NCI-H774 (cell line): ENCODE data around the gene PDE4B.

Experiments used
- DNase-seq: peaks from one replicate; lab custom pipeline; 2025; lab: John Stamatoyannopoulos, UW

The PDE4B gene

DNA sequence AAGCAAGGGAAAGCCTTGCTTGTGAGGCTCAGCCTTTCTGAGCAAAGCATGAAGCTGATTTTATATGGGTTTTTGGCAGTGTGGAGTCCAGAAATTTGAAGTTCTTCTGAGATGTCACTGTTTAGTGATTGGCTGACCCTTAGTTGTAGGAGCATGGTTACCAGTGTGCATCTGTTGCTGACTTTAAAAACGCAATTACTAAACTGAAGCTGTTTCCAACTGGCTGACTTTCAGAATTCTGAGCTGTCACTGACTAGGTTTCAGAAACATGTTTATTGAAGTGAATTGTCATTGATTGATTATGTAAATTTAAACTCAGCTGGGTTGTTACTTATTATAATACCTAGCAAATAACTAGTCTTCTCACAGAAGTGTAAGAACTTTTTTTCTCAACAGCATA lies 89.4 kb downstream of the PDE4B start:
- DNase-seq = no peak

DNA sequence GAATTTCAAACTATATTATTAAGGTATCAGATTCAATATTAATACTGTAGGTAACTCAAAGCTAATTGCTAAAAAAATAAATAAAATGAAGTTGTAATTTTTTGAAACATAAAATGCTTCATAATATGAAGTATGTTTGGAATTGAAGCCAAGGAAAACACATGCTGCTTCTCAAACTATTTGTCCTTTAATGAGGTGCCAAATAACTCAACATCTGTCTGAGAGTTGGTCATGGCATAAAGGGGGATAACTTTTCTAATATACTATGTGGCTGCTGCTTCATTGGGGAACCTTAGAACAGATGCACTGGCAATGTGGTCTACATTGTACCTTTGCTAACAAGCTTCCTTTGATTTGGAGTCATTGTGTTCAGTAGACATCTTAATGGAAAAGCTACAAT lies 96.7 kb downstream of the PDE4B start:
- DNase-seq = no peak

DNA sequence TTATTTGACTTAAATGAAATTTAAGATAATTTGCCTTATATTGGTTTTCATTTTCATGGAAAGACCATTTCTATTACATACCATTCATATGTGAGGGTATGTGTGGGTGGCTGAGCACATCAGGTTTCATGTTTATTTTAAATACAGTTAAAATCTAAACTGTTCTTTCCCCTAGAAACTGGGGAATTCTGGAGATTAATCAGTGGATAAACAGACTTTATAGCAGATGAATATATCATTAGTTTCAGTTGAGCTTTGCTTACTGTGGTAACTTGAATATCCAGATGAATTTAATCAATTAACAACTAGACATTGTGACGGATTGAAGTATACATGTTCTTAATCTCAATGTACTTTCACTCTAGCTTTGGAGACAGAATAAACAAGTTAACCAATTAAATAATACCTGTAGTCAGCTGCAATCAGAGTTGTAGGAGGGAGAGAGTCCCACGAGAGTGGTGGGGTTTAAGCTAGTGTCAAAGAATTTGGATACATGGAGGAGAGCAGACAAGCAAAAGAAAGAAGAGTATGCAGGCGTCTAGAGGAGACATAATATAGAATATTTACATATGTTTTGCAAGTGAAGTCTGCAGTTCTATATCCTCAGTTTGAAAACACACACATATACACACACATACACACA lies 97.6 kb downstream of the PDE4B start:
- no peak for DNase-seq

DNA sequence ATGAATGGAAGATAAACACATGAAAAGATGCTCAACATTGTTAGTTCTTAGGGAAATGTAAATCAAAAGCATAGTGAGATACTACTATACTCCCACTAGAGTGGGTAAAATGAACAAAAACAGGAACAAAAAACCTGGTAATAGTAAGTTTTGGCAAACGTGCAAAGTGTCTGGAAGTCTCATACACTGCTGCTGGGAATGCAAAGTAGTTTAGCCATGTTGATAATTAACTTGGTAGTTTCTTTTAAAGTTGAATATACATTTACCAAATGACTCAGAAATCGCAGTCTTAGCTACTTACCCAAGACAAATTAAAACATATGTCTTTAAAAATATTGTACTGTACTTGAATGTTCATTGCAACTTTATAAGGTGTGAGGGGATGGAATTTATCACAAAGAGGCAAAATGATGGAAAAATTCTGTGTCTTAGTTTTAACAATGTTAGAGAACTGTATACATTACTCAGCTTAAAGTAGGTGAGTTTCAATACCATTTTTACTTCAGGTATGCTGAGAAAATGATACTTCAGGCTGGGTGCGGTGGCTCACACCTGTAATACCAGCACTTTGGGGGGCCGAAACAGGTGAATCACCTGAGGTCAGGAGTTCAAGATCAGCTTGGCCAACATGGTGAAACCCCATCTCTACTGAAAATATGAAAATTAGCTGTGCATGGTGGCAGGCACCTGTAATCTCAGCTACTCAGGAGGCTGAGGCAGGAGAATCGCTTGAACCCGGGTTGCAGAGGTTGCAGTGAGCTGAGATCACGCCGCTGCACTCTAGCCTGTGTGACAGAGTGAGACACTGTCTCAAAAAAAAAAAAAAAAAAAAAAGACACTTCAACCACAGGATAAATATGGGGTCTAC lies 102.3 kb downstream of the PDE4B start:
- no peak for DNase-seq

DNA sequence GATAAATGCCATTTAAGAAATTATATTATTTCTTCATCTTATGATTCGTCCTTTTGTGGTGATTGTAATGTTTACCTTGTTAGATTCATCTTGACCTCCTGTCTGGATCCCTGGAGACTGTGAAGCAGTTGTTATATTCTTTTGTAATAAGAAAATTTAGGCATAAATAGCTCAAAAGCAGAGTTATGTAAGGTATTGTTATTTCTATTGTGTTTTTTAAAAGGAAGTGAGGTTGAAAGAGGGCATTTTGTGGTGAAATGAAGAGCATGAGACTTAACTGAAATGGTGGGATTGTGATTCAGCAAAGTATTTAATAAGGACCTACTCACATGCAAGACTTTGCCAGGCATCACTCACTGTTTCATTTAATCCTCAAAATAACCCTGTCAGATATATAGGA lies 104.0 kb downstream of the PDE4B start:
- no peak for DNase-seq

DNA sequence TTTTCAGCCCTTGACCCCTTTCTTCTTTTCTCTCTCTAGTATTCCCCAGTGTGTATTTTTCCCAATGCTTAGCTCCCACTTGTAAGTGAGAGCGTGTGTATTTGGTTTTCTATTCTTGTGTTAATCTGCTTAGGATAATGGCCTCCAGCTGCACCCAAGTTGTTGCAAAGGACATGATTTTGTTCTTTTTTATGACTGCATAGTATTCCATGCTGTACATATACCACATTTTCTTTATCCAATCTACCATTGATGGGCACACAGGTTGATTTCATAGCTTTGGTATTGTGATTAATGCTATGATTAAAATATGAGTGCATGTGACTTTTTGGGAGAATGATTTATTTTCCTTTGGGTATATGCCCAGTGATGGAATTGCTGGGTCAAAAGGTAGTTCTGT lies 104.8 kb downstream of the PDE4B start:
- no peak for DNase-seq

DNA sequence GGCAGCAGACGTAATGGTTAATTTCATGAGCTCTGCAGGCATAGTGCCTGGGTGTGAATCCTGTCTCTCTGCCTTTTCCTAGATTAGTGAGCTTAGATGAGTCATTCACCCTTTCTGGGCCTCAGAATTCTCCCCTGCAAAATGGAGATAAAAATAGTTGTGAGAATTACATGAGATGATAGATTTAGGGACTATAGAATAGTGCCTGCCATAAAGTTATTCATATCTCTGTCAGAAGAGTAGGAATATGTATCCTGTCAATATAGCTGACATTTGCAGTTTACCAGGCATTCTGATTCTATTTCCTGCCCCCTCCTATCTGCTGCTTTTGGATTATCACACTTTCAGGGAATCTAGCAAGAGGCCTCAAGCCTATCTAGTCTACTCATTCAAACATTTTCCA lies 112.0 kb downstream of the PDE4B start:
- DNase-seq = no peak

DNA sequence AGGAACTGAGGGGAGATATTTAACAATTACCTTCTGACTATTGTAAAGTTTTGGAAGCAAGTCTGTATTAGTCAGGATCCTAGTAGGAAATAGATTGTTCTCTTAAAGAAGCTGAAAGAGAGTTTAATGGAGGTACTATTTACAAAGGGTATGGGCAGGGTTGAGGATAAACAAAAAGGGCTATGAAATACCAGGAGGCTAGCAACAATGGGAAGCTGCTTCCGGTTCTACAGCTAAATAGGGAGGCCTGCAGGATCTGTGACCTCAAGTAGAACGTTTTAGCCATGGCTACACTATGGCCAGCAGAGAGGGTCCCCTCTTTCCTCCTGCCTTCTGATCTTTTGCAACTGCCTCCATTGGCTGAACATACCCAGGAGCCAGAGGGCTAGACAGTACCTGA lies 117.7 kb downstream of the PDE4B start:
- DNase-seq = no peak

DNA sequence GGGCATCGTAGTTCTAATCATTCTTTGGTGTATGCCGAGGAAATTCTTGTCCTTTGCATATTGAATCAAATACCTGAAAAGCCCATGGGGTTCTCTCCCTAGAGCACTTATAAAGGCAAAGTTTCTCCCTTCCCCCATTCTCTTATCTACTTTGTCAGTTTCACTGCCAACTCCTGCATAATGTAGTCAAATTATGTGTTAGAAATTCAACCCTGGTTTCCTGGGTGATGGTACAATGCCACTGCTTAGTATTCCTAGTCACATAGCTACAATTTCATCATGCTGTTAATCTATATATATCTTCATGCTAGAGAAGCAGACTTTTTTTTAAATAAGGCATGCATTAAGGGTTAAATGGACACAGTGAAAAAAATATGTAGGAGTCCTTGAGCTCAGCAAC lies 119.0 kb downstream of the PDE4B start:
- no peak for DNase-seq

DNA sequence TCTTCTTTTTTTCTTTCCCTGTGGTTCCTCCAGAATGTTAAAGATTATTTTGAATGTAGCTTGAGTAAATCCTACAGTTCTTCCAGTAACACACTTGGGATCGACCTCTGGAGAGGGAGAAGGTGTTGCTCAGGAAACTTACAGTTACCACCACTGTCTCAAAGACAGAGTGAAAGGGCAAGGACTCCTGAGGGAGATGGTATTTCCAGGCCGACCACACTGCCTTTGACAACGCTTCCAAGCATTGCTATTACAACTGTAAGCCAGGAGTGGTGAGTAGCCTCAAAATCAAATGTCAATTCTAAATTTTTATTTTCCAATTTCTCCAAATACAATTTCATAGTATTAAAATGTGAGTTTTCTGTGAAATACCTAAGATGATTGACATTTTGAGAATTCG lies 125.9 kb downstream of the PDE4B start:
- no peak for DNase-seq

DNA sequence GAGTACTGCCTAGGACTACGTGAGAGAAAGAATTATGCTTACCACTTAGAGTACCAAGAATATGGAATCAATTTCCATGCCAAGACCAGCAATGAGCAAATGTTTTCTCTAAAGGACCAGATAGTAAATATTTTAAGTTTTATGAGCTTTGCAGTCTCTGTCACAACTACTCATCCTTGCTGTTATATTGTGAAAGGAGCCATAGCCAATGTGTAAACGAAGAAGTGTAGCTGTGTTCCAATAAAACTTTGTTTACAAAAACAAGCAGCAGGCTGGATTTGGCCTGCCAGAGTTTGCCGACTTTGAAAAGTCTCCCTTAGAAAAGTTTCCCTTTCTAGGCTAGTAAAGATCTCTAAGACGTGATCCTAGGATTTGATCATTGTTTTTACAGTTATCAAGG lies 128.8 kb downstream of the PDE4B start:
- no peak for DNase-seq

DNA sequence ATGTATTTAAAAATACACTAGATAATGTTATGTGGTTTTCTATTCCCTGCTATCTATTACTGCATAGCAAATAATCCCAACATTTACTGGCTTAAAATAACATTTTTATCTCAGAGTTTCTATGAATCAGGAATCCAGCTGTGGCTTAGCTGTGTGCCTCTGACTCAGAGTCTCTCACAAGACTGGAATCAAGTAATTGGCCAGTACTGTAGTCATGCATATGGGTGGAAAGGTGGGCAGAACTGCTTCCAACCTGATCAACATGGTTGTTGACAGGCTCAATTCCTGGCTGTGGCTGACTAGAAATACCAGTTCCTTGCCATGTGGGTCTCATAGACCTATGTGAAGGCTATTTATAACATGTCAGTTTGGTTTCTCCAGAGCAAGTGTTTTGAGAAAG lies 131.8 kb downstream of the PDE4B start:
- DNase-seq = no peak

DNA sequence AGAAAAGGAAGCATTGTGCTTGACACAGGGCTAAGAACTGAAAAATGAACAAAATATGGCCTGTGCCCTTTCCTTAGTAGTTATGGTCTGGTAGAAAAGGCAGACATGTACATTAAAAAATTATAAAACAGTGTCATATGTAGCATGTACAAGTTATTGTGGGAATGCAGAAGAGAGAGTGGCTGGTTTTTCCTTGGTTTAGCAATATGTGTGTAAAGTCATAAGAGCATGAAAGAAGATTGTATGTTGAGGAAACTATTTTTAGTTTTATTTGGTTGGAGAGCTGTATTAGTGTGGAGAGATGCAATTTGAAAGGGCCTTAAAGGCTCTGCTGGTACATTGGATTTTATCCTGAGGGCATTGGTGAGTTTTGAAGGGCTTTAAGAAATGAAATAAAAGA lies 145.8 kb downstream of the PDE4B start:
- no peak for DNase-seq

DNA sequence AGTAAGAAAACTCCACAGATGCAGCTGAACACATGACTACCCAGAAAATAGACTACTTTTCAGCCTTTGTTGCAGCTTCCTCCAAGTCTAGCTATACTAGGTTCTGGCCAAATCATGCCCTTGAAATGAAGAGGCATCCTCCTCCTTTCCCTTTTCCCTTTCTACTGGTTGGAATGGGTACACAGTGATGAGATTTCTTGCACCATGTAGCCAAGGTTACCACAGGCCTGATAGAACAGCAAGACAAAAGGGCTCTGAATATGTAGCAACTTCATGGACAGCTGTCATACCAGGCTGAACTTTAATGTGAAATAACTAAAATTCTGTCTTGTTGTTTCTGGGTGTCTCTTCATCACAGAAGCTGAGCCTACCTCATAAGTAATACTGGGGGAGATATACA lies 146.5 kb downstream of the PDE4B start:
- no peak for DNase-seq

DNA sequence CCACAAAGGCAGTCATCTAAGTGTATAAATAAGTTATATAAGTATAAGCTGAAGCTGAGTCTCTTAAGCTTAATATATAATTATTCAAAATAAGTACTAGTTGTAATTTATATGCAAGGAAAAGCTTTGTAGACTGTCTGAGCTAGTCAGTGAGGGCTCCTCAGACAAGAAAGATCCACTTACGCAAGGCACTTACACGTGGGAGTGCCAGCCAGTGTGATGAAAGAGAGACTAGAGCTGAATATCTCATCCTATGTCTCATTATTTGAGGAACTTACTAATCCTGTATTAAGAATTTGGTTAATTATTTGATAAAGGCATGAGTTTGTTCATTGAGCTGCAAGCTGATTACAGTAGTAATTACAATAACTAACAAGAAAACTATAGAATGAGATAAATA lies 146.9 kb downstream of the PDE4B start:
- no peak for DNase-seq

DNA sequence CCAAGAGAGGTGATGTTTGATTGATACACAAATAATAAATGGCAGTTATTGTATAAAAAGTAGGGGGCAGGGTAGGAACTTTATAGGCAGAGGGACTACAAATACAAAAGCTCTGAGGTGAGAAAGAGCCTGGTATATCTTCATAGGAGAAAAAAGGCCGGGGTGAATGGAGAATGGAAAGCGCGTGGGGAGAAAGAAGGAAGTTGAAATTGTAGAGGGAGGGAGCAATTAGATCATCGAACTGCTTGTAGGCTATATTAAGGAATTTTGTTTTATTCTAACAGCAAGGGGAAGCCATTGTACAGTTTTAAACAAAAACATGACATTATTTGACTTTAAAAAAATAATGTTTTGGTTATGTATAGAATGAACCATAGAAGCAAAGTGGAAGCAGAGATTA lies 147.4 kb downstream of the PDE4B start:
- no peak for DNase-seq

DNA sequence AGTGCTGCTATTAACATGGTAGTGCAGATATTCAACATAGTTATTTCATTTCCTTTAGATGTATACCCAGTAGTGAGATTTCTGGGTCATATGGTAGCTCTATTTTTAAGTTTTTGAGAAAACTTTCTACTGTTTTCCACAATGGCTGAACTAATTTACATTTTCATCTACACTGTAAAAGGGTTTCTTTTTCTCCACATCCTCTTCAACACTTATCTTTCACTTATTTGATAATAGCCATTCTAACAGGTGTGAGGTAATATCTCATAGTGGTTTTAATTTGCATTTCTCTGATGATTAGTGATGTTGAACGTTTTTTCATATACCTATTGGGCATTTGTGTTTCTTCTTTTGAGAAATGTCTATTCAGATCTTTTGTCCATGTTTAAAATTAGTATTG lies 149.8 kb downstream of the PDE4B start:
- no peak for DNase-seq

DNA sequence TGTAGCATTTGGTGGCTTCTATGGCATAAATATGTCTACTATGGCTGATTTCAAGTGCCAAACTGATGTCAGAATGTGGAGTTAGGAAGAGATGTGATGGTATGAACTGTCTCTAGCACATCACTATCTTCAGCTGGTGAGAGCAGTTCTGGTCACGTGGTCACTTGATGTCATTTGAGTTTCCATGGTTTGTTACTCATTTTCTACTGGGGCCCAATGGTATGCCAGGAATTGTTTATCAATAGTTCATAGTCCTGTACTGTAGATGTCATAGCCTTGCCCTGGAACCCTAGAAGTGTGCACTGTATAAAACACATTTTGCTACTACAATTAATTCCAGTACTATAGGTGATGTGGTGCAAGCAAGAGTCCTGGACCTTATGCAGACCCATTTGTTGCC lies 153.7 kb downstream of the PDE4B start:
- DNase-seq = no peak

DNA sequence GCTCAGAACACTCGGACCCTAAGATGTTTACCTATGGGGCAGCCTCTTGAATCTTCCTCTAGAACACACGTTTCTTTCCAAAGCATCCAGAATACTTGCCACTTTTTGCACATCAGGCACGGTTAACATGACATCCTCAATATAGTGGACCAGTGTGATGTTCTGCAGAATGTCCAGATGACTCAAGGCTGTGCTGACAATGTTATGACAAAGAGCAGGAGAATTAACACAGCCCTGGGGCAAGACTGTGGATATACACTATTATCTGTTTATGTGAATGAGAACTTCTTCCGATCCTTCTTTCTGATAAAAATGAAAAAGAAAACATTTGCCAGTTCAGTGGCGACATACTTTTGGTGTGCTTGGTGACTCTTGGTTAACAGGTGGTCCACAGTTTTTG lies 154.3 kb downstream of the PDE4B start:
- DNase-seq = no peak

DNA sequence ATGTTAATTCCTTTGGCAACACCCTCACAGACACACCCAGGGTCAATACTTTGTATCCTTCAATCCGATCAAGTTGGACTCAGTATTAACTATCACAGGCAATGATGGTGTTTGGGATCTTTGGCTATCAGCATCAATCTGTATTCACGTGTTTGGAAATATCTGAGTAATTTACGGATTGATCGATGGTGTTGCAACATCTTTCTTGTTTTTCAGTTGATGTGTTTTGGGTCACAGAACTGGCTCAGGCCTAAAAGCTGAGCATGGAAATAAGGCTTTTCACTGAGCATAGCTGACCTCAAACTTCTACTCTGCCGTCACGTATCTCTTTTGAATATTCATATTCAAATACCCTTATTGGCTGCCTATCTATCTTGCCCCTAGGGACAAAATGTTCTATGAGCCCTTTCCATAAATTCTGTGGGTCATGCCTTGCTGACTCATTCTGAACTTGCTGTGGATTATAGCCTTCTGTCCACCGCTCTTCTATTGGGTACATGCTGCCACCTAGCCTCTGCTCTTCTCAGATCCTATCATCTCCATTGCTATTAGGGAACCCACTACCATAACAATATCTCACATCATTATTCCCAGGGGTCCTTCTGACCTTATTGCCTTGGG lies 156.0 kb downstream of the PDE4B start:
- peak; percentile 5 for DNase-seq

DNA sequence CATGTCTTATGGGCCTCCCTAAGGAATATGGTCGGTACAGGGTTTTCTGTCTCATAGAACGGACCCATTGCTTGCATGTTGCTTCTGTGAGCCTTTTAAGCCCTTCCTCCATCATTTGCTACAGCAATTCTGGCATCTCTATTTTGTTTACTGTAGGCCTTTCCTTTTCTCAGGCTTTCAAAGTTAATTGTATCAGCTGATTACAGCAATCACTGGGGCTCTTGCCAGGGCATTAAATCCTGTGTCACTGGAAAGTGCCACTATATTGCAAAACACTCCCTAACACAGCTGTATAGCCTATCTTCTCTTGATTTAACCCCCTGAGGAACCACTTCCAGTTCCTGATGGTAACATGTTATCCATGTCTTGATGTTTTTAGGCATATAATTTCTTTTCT lies 156.5 kb downstream of the PDE4B start:
- no peak for DNase-seq

DNA sequence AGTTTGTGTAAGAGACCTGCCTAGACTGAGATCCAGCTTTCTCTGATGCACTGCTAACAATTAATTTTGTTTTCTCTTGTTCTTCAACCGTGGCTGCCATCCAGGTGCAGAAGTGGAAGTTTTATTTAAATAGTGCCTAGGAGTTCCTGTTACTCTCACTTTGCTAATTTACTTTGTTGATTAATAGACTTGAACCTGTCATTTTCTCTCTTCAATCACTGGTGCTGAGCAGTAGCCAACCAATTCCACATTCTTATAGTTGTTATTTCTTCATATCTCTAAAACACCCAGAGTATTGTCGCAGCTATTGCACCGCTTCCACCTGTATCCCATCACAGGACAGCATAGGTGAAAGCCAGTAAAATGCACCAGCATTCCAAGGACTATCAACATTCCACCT lies 157.2 kb downstream of the PDE4B start:
- DNase-seq = peak; percentile 20

DNA sequence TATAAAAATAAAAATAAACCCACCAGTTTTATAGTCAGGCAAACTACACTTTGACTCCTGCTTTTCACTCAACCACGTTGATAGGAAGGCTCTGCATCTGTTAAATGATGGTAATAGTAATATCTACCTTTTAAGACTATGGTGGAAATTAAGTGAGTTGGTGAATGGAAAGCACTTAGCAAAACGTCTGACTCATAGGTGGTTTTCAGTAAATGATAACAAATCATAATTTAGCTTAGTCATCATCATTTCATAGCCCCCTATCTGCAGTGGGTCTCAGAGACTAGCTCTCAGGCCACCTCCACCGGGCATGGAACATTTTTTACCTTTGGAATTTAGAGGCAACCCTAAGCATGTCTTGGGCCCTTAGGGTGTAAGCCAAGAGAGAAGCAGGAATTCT lies 160.0 kb downstream of the PDE4B start:
- DNase-seq = no peak
